GM18505 (cell line): ENCODE data around the gene TEAD1.

Source experiments
- ATAC-seq: cut with Tn5 transposase; IDR thresholded peaks from one replicate; pipeline ENCODE4 v1.9.1; 2021; ENCODE audit not compliant: unreplicated experiment
- POLR2A ChIP-seq: IDR thresholded peaks from 4 replicates; pipeline ENCODE4 v1.6.1; 2011; ENCODE audit warnings: borderline replicate concordance; ENCODE audit not compliant: insufficient read depth, insufficient read length; ENCODE audit errors: extremely low read depth

TEAD1 gene

GRCh38 chr11:12961615-12962014 lies 287.4 kb downstream of the TEAD1 start:
- TF ChIP-seq POLR2A: no peak
- no peak for ATAC-seq

- TF ChIP-seq POLR2A: no peak
- no peak for ATAC-seq
Observed at GRCh38 chr11:12962306-12962705, 288.1 kb downstream of the TEAD1 start.

GRCh38 chr11:12963051-12963450 lies 288.8 kb downstream of the TEAD1 start:
- TF ChIP-seq POLR2A: no peak
- ATAC-seq: no peak

- ATAC-seq: peak; percentile 71
Observed at GRCh38 chr11:12963792-12964536, 289.7 kb downstream of the TEAD1 start.

GRCh38 chr11:12964650-12965049 lies 290.4 kb downstream of the TEAD1 start:
- no peak for ATAC-seq
- TF ChIP-seq POLR2A: no peak

More at GRCh38 chr11:12963792-12964536, 289.7 kb downstream of the TEAD1 start:
- TF ChIP-seq POLR2A: no peak

- no peak for TF ChIP-seq POLR2A
- no peak for ATAC-seq
Observed at GRCh38 chr11:12966002-12966401, 291.8 kb downstream of the TEAD1 start.

GRCh38 chr11:12968101-12968500 lies 293.9 kb downstream of the TEAD1 start:
- ATAC-seq: no peak
- TF ChIP-seq POLR2A: no peak

- TF ChIP-seq POLR2A: no peak
- no peak for ATAC-seq
Observed at GRCh38 chr11:12968826-12969225, 294.6 kb downstream of the TEAD1 start.

GRCh38 chr11:12971955-12972354 lies 297.7 kb downstream of the TEAD1 start:
- no peak for ATAC-seq
- TF ChIP-seq POLR2A: no peak

- no peak for ATAC-seq
- no peak for TF ChIP-seq POLR2A
Observed at GRCh38 chr11:12973528-12974181, 299.4 kb downstream of the TEAD1 start.

GRCh38 chr11:12975195-12975594 lies 301.0 kb downstream of the TEAD1 start:
- no peak for ATAC-seq
- TF ChIP-seq POLR2A: no peak

- TF ChIP-seq POLR2A: no peak
- no peak for ATAC-seq
Observed at GRCh38 chr11:12979928-12980689, 305.9 kb downstream of the TEAD1 start.

- ATAC-seq: no peak
Observed at GRCh38 chr11:12981676-12982522, 307.7 kb downstream of the TEAD1 start.

More at GRCh38 chr11:12981676-12982522, 307.7 kb downstream of the TEAD1 start:
- TF ChIP-seq POLR2A: no peak
